VCaP (cell line): ENCODE measurements around the gene CDH13.

Experiments
- H3K27ac ChIP-seq: fragments of 450-650 bp; 2 replicates; pipeline ENCODE4 v1.5.1; 2017
- CTCF ChIP-seq: fragments of 450-650 bp; conservative IDR thresholded peaks from 2 replicates; pipeline ENCODE4 v1.5.1; 2017; ENCODE audit warnings: mild to moderate bottlenecking, moderate library complexity

The CDH13 gene

GRCh38 chr16:83839561-83839960, 1212.8 kb downstream of the CDH13 start:
- TF ChIP-seq CTCF = no peak
- no peak overlapping the region for H3K27ac ChIP-seq

- no peak for TF ChIP-seq CTCF
- H3K27ac ChIP-seq = no peak overlapping the region
Measured at GRCh38 chr16:83840060-83840617, 1213.4 kb downstream of the CDH13 start.

GRCh38 chr16:83842291-83842690, 1215.5 kb downstream of the CDH13 start:
- no peak overlapping the region for H3K27ac ChIP-seq
- no peak for TF ChIP-seq CTCF

GRCh38 chr16:83842756-83843507, 1216.2 kb downstream of the CDH13 start:
- TF ChIP-seq CTCF = no peak
- H3K27ac ChIP-seq = no peak overlapping the region

GRCh38 chr16:83843657-83844056, 1216.9 kb downstream of the CDH13 start:
- no peak overlapping the region for H3K27ac ChIP-seq
- TF ChIP-seq CTCF = no peak

- H3K27ac ChIP-seq = no peak overlapping the region
- TF ChIP-seq CTCF = no peak
Measured at GRCh38 chr16:83845263-83845662, 1218.5 kb downstream of the CDH13 start.

- TF ChIP-seq CTCF = no peak
- H3K27ac ChIP-seq = no peak overlapping the region
Measured at GRCh38 chr16:83847371-83848225, 1220.8 kb downstream of the CDH13 start.
